Islet of Langerhans (tissue), 1 donor: ENCODE data around the gene PRKAG3.
"Not testable (repeated sequence)": the region's sequence is repeated elsewhere in the genome, so short reads cannot be mapped to it uniquely, and the experiment has no call there.

Experiments
- FAIRE-seq: peaks from one replicate; lab custom pipeline; 2011; peaks lifted over from hg19 to GRCh38; lab: Jason Lieb, UNC

Gene PRKAG3

DNA sequence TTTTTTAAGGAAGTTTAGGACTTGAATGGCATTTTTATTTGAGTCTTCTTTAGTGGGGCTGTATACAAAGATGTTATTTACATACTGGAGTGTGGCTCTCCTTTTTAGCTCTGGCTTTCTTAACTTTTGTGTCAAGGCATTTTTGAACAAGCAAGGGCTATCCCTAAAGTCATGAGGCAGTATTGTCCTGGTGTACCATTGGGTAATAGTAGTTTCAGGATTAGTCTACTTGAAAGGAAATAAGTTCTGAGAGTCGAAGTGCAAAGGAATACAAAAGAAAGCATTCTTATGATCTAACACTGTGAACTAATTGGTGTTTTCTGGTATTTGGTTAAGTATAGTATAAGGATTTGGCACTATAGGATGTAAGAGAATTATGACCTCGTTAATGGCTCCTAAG is 51.6 kb downstream of the PRKAG3 start:
- FAIRE-seq: no peak

DNA sequence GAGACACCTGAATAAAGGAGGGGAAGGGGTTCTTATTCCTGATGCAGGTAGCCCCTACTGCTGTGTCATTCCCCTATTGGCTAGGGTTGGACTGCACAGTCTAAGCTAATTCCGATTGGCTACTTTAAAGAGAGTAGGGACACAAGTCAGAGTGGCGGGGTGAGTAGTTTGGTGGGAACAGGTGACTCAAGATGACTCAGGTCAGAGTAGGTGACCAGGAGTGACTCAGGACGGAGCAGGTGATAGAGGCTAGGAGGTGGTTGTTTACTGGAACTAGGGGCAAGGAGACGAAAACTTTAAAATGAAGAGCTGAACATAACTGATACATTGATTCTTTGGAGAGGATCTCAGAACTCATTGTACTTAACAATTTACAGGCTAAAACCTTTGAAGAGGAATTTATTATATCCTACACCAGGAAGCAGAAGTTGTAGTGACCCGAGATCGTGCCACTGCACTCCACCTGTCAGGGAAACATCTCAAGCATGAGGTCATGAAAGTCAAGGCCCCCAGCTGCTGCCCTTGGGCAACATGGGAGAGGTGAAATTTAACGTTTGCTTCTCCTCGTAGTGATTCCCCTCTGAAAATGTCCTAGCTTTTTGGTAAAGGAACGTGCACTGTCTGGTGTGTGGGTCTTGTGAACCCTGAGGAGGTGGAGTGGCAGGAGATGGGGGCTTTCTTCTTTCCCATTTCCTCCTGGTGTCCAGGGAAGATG is 54.2 kb downstream of the PRKAG3 start:
- no peak for FAIRE-seq

DNA sequence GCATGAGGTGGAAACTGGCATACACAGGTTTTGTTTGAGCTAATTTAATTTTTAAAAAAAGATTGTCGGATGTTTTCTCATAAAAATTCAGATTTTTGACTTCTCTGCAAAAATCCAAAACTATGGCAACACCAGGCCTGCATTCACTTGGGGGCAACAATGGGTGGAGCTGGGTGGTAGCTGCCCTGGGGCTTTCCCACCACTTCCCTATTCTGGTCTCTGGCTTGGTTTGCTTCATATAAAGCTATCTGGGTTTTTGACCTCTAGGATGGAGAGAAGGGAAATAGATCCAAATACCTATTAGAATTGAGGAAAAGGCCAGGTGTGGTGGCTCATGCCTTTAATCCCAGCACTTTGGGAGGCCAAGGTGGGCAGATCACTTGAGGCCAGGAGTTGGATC is 55.1 kb downstream of the PRKAG3 start:
- no peak for FAIRE-seq

DNA sequence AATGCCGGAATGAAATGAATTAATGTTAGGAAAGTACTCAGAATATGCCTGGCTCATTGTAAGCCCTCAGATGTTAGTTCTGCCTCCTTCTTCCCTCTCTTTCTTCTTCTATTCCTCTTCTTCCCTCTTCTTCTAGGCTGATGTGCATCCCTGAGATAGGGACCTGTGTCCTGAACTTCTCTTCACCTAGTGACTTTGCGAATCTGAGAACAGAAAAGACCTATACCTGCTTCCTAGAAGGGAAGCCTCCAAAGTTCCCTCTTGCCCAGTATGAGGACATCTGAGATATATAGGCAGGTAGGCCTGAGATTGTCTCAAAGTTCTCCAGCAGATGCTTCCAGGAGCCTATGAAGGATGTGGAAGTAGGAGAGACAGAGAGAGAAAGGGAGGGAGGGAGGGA is 57.7 kb downstream of the PRKAG3 start:
- FAIRE-seq: no peak

DNA sequence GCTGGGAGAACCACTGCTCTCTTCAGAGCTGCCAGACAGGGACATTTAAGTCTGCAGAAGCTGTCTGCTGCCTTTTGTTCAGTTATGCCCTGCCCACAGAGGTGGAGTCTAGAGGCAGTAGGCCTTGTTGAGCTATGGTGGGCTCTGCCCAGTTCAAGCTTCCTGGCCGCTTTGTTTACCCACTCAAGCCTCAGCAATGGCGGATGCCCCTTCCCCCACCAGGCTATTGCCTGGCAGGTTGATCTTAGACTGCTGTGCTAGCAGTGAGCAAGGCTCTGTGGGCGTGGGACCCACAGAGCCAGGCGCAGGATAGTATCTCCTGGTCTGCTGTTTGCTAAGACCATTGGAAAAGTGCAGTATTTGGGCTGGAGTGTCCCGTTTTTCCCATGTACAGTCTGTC is 58.8 kb downstream of the PRKAG3 start:
- FAIRE-seq: not testable (repeated sequence)
